ENCODE measurements around the gene C1QTNF9B.
A peak's percentile ranks its signal among the peaks of the same experiment; 100 is the strongest.

The C1QTNF9B gene

GRCh38 chr13:23871616-23872220, 25.6 kb downstream of the C1QTNF9B start:
- no peaks in the 10 kb centered on the region for H3K36me3 ChIP-seq (ENCODE audit: insufficient read depth, low read length)
- no peak overlapping the region for H3K4me3 ChIP-seq (ENCODE audit: low read depth, low read length)
- no peak overlapping the region for H2AFZ ChIP-seq (ENCODE audit: low read length, unreplicated experiment)

GRCh38 chr13:23870356-23871140, 26.8 kb downstream of the C1QTNF9B start:
- H2AFZ ChIP-seq (ENCODE audit: low read length, unreplicated experiment), result no peak overlapping the region
- H3K27me3 ChIP-seq (ENCODE audit: insufficient read depth, low read length), result no peaks in the 10 kb centered on the region
- H3K4me1 ChIP-seq (ENCODE audit: control insufficient read depth, insufficient read depth, low read length, unreplicated experiment), result peaks cover 36% of the 10 kb centered on the region
- H3K79me2 ChIP-seq (ENCODE audit: control insufficient read depth, insufficient read depth, low read length, unreplicated experiment), result no peaks in the 10 kb centered on the region
- no peak overlapping the region for H3K4me3 ChIP-seq (ENCODE audit: low read depth, low read length)
- H3K27ac ChIP-seq (ENCODE audit: low read depth, low read length), result no peak overlapping the region
- H3K36me3 ChIP-seq (ENCODE audit: insufficient read depth, low read length), result no peaks in the 10 kb centered on the region

More at GRCh38 chr13:23871616-23872220, 25.6 kb downstream of the C1QTNF9B start:
- H3K27me3 ChIP-seq (ENCODE audit: insufficient read depth, low read length), result no peaks in the 10 kb centered on the region
- no peaks in the 10 kb centered on the region for H3K79me2 ChIP-seq (ENCODE audit: control insufficient read depth, insufficient read depth, low read length, unreplicated experiment)
- H3K27ac ChIP-seq (ENCODE audit: low read depth, low read length), result no peak overlapping the region
- peaks cover 31% of the 10 kb centered on the region for H3K4me1 ChIP-seq (ENCODE audit: control insufficient read depth, insufficient read depth, low read length, unreplicated experiment)

- H3K27me3 ChIP-seq (ENCODE audit: insufficient read depth, low read length), result no peaks in the 10 kb centered on the region
- no peak overlapping the region for H3K4me3 ChIP-seq (ENCODE audit: low read depth, low read length)
These were observed 28.8 kb downstream of the C1QTNF9B start for GRCh38 chr13:23868521-23868920.

GRCh38 chr13:23867027-23867491, 30.2 kb downstream of the C1QTNF9B start:
- Histone ChIP-seq H2AFZ (ENCODE audit: low read length, unreplicated experiment) (no peak overlapping the region), H3K4me1 (ENCODE audit: control insufficient read depth, insufficient read depth, low read length, unreplicated experiment) (peaks cover 36% of the 10 kb centered on the region)

More at GRCh38 chr13:23868521-23868920, 28.8 kb downstream of the C1QTNF9B start:
- Histone ChIP-seq H2AFZ (ENCODE audit: low read length, unreplicated experiment) (no peak overlapping the region), H3K79me2 (ENCODE audit: control insufficient read depth, insufficient read depth, low read length, unreplicated experiment) (no peaks in the 10 kb centered on the region), H3K36me3 (ENCODE audit: insufficient read depth, low read length) (no peaks in the 10 kb centered on the region), H3K27ac (ENCODE audit: low read depth, low read length) (peak overlapping the region; percentile 65), H3K4me1 (ENCODE audit: control insufficient read depth, insufficient read depth, low read length, unreplicated experiment) (peaks cover 36% of the 10 kb centered on the region)

GRCh38 chr13:23866420-23867026, 30.8 kb downstream of the C1QTNF9B start:
- no peak overlapping the region for H3K4me3 ChIP-seq (ENCODE audit: low read depth, low read length)

More at GRCh38 chr13:23867027-23867491, 30.2 kb downstream of the C1QTNF9B start:
- Histone ChIP-seq H3K79me2 (ENCODE audit: control insufficient read depth, insufficient read depth, low read length, unreplicated experiment) (no peaks in the 10 kb centered on the region), H3K27me3 (ENCODE audit: insufficient read depth, low read length) (no peaks in the 10 kb centered on the region), H3K27ac (ENCODE audit: low read depth, low read length) (peak overlapping the region; percentile 30; the same call in 1 of the 2 replicates), H3K4me3 (ENCODE audit: low read depth, low read length) (no peak overlapping the region), H3K36me3 (ENCODE audit: insufficient read depth, low read length) (no peaks in the 10 kb centered on the region)

GRCh38 chr13:23865906-23866305, 31.4 kb downstream of the C1QTNF9B start:
- H3K27ac ChIP-seq (ENCODE audit: low read depth, low read length), result no peak overlapping the region
- no peak overlapping the region for H2AFZ ChIP-seq (ENCODE audit: low read length, unreplicated experiment)
- peaks cover 36% of the 10 kb centered on the region for H3K4me1 ChIP-seq (ENCODE audit: control insufficient read depth, insufficient read depth, low read length, unreplicated experiment)
- no peaks in the 10 kb centered on the region for H3K79me2 ChIP-seq (ENCODE audit: control insufficient read depth, insufficient read depth, low read length, unreplicated experiment)
- H3K36me3 ChIP-seq (ENCODE audit: insufficient read depth, low read length), result no peaks in the 10 kb centered on the region
- H3K4me3 ChIP-seq (ENCODE audit: low read depth, low read length), result no peak overlapping the region
- H3K27me3 ChIP-seq (ENCODE audit: insufficient read depth, low read length), result no peaks in the 10 kb centered on the region

More at GRCh38 chr13:23866420-23867026, 30.8 kb downstream of the C1QTNF9B start:
- Histone ChIP-seq H3K79me2 (ENCODE audit: control insufficient read depth, insufficient read depth, low read length, unreplicated experiment) (no peaks in the 10 kb centered on the region), H3K36me3 (ENCODE audit: insufficient read depth, low read length) (no peaks in the 10 kb centered on the region), H3K27ac (ENCODE audit: low read depth, low read length) (peak overlapping the region; percentile 30; the same call in 1 of the 2 replicates), H2AFZ (ENCODE audit: low read length, unreplicated experiment) (no peak overlapping the region), H3K4me1 (ENCODE audit: control insufficient read depth, insufficient read depth, low read length, unreplicated experiment) (peaks cover 36% of the 10 kb centered on the region), H3K27me3 (ENCODE audit: insufficient read depth, low read length) (no peaks in the 10 kb centered on the region)

GRCh38 chr13:23865026-23865425, 32.3 kb downstream of the C1QTNF9B start:
- Histone ChIP-seq H3K27ac (ENCODE audit: low read depth, low read length) (no peak overlapping the region), H3K27me3 (ENCODE audit: insufficient read depth, low read length) (no peaks in the 10 kb centered on the region), H2AFZ (ENCODE audit: low read length, unreplicated experiment) (no peak overlapping the region), H3K4me3 (ENCODE audit: low read depth, low read length) (no peak overlapping the region), H3K4me1 (ENCODE audit: control insufficient read depth, insufficient read depth, low read length, unreplicated experiment) (peaks cover 31% of the 10 kb centered on the region), H3K79me2 (ENCODE audit: control insufficient read depth, insufficient read depth, low read length, unreplicated experiment) (no peaks in the 10 kb centered on the region), H3K36me3 (ENCODE audit: insufficient read depth, low read length) (0 out of 2 replicates have a peak, but pooled peaks cover under 1% of the 10 kb centered on the region)

GRCh38 chr13:23861310-23861709, 36.0 kb downstream of the C1QTNF9B start:
- peaks cover 7% of the 10 kb centered on the region; the same call in 1 of the 2 replicates for H3K36me3 ChIP-seq (ENCODE audit: insufficient read depth, low read length)
- no peak overlapping the region for H3K4me3 ChIP-seq (ENCODE audit: low read depth, low read length)
- H2AFZ ChIP-seq (ENCODE audit: low read length, unreplicated experiment), result no peak overlapping the region
- H3K4me1 ChIP-seq (ENCODE audit: control insufficient read depth, insufficient read depth, low read length, unreplicated experiment), result peaks cover 8% of the 10 kb centered on the region
- H3K27ac ChIP-seq (ENCODE audit: low read depth, low read length), result no peak overlapping the region
- H3K79me2 ChIP-seq (ENCODE audit: control insufficient read depth, insufficient read depth, low read length, unreplicated experiment), result no peaks in the 10 kb centered on the region
- H3K27me3 ChIP-seq (ENCODE audit: insufficient read depth, low read length), result no peaks in the 10 kb centered on the region

GRCh38 chr13:23859904-23860303, 37.4 kb downstream of the C1QTNF9B start:
- Histone ChIP-seq H3K27ac (ENCODE audit: low read depth, low read length) (no peak overlapping the region), H2AFZ (ENCODE audit: low read length, unreplicated experiment) (no peak overlapping the region), H3K36me3 (ENCODE audit: insufficient read depth, low read length) (peaks cover 7% of the 10 kb centered on the region; the same call in 1 of the 2 replicates)

GRCh38 chr13:23859455-23859854, 37.8 kb downstream of the C1QTNF9B start:
- Histone ChIP-seq H3K27ac (ENCODE audit: low read depth, low read length) (no peak overlapping the region), H3K79me2 (ENCODE audit: control insufficient read depth, insufficient read depth, low read length, unreplicated experiment) (no peaks in the 10 kb centered on the region), H3K27me3 (ENCODE audit: insufficient read depth, low read length) (no peaks in the 10 kb centered on the region), H3K4me3 (ENCODE audit: low read depth, low read length) (no peak overlapping the region), H2AFZ (ENCODE audit: low read length, unreplicated experiment) (no peak overlapping the region), H3K4me1 (ENCODE audit: control insufficient read depth, insufficient read depth, low read length, unreplicated experiment) (peaks cover 6% of the 10 kb centered on the region), H3K36me3 (ENCODE audit: insufficient read depth, low read length) (peaks cover 7% of the 10 kb centered on the region; the same call in 1 of the 2 replicates)

More at GRCh38 chr13:23859904-23860303, 37.4 kb downstream of the C1QTNF9B start:
- H3K79me2 ChIP-seq (ENCODE audit: control insufficient read depth, insufficient read depth, low read length, unreplicated experiment), result no peaks in the 10 kb centered on the region
- peaks cover 6% of the 10 kb centered on the region for H3K4me1 ChIP-seq (ENCODE audit: control insufficient read depth, insufficient read depth, low read length, unreplicated experiment)
- no peak overlapping the region for H3K4me3 ChIP-seq (ENCODE audit: low read depth, low read length)
- no peaks in the 10 kb centered on the region for H3K27me3 ChIP-seq (ENCODE audit: insufficient read depth, low read length)
